Esophagus mucosa (tissue), 1 donor: ENCODE measurements around the gene CPEB4. TPM values are rescaled to one million over a fixed set of nuclear protein-coding genes. Genes with fewer than 3 reads are reported as not detected.

Experiments used
- ATAC-seq: fragments of 200-7000 bp; cut with Tn5 transposase; one replicate; pipeline ENCODE4 v1.9.1; 2020
- total RNA-seq: library from RNA; stranded (reverse); gene quantifications from one replicate; pipeline ENCODE4 v1.2.4, GENCODE V29; 2023
- donor health status: DM: yes; HTN: yes; CAD: no.

The CPEB4 gene
- total RNA-seq, 1 donor from 2014 or later: 38.5 TPM

DNA sequence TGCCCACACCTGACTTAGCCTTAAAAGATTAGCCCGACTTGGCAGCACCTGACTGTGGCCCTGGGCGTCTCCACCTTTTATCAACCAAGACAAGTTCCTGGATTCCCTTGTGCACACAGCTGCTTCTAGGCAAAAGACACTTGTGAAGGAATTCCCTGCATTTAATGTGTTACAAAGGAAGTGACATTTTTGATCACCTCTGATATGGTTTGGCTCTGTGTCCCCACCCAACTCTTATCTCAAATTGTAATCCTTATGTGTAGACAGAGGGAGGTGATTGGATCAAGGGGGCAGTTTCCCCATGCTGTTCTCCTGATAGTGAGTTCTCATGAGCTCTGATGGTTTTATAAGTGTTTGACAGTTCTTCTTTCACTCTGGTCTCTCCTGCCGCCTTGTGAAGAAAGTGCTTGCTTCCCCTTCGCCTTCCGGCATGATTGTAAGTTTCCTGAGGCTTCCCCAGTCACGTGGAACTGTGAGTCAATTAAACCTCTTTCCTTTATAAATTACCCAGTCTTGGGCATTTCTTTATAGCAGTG is 2.6 kb upstream of the CPEB4 start:
- no peak for ATAC-seq

- no peak for ATAC-seq
Measured at GRCh38 chr5:173886150-173886549, 2.0 kb upstream of the CPEB4 start.

- no peak for ATAC-seq
Measured at GRCh38 chr5:173888473-173889131, 453 bp downstream of the CPEB4 start.

DNA sequence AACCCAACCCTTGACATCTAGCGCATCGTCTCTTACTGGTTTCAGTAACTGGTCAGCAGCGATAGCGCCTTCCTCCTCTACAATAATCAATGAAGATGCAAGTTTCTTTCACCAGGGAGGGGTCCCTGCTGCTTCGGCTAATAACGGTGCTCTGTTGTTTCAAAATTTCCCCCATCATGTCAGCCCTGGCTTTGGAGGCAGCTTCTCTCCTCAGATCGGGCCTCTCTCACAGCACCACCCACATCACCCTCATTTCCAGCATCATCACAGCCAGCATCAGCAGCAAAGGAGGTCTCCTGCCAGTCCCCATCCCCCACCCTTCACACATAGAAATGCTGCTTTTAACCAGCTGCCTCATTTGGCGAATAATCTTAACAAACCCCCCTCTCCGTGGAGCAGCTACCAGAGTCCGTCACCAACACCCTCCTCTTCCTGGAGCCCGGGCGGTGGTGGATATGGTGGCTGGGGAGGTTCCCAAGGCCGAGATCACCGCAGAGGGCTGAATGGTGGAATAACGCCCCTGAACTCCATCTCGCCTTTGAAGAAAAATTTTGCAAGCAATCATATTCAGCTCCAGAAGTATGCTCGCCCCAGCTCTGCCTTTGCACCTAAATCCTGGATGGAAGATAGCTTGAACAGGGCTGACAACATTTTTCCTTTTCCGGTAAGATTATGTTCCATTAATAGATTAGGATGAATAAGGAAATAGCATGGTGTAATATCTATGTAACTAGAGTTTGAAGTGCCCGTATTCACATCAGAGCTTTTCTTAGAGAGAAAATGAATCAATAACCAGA is 2.2 kb downstream of the CPEB4 start:
- no peak for ATAC-seq

DNA sequence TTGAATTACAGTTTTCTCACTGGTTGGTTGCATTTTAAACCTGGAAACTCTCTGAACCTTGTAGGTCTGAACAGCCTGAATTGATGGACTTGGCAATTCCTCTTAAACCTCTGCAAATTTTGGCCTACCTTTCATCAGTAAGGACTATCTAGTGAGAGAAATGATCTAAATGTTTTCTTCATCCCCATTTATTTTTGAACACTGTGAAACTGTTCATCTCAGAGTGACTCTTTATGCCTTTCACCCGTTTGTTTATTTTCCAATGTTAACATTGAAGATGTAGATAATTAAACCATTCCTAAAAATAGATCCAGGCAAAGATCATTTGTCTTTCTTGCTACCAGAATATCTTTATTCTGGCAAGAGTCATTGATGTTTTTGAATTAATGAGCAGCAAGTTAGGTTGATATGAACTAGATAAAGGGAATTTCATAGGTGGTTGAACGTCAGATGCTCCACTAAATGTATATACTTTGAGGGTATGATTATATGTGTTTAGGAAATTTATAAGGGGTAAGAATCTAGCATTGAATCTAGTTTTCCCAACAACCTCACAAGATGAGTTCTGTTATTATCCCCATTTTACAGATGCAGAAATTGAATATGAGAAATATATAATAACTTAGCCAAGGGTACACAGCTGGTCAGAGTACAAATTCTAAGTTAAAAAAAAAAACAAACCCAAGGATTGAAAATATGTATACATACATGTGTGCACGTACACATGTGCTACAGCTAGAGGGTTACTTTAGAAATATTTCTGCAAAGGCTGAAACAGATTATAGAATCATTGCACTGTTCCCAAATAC is 3.4 kb downstream of the CPEB4 start:
- ATAC-seq: no peak

- no peak for ATAC-seq
Measured at GRCh38 chr5:173893192-173893561, 5.0 kb downstream of the CPEB4 start.

- ATAC-seq: peak; percentile 55
Measured at GRCh38 chr5:173895401-173896165, 7.4 kb downstream of the CPEB4 start.

- no peak for ATAC-seq
Measured at GRCh38 chr5:173896631-173897030, 8.5 kb downstream of the CPEB4 start.

GRCh38 chr5:173901705-173902104 is 13.6 kb downstream of the CPEB4 start:
- ATAC-seq: no peak

- no peak for ATAC-seq
Measured at GRCh38 chr5:173902334-173902733, 14.2 kb downstream of the CPEB4 start.

GRCh38 chr5:173902743-173903142 is 14.6 kb downstream of the CPEB4 start:
- no peak for ATAC-seq

GRCh38 chr5:173903396-173904140 is 15.4 kb downstream of the CPEB4 start:
- no peak for ATAC-seq

DNA sequence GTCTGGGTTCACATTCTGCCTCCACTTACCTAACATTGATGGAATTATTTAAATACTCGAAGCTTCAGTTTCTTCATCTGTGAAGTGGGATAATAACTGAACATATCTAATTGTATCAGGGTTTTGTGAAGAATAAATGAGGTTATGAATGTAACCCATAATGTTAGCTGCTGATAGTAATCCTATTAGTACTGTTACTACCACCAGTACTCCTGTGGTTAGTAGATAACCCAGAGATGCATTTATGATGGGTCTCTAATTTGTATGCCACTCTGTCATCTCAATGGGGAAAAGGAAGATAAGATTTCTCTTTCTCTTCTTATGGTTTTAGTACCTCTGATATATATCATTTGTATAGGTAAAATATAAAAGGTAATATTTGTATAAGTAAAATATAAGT is 16.0 kb downstream of the CPEB4 start:
- ATAC-seq: no peak

DNA sequence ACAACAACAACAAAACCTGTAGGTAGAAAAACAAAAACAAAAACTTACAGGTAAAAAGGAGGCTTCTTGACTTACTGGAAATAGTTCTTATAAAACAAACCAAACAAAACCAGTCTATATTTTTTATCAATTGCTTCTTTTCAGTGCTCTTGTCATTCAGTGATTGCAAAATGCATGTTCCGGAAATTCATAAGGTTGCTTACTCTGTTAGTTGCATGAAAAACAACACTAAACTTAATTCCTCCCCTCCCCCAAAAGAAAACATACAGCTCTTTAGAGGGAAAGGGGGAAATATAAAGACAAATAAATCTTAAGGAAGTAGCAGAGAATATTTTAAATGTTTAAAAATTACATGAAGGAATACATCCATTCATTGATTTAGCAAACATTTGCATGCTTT is 19.1 kb downstream of the CPEB4 start:
- ATAC-seq: no peak

DNA sequence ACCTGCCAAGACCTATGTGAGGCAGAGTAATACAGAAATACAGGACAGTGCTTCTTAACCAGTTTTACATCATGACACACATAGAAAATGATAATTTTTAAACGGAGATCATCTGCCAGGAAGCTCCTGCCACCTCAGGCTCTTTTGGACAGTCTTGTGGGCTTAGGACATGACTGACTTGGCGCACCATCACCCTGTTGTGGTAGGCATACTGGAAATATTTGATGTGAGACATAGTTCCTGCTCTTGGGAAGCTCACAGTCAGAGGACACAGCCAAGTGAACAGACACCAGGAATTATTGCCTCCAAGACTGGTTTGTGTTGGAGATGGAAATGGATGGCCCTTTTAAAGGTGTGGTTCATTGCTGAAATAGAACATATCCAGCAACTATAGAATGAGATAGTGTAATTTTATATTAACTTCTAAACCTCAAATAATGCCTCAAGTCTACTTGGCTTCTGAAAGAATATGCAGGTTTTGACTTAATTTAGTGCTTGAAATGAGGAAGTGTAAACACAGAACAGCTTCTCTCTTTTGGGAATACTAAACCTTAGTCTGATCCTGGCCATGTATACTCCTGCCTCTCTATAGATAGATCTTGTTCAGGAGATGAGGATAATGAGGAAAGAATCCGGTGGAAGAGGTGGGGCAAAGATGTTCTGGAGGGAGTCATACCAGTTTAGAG is 19.7 kb downstream of the CPEB4 start:
- no peak for ATAC-seq

DNA sequence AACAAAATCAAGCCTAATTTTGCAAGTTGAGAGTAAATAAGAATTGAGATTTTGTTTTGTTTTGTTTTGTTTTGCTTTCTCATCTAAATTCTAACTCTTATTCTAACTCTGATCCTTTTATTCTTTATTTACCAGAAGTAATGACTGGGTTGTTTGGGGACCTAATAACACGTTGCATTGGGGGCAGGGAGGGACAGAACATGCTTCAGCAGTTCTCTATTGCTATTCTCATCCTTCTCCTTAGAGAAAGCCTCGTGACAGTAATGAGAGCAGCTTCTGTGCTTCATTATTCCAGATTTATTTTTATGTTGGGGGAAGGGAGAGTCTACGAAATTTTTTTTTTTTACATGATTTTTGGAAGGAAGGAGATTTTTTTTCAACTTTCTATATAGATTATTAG is 21.1 kb downstream of the CPEB4 start:
- no peak for ATAC-seq

GRCh38 chr5:173910215-173910614 is 22.1 kb downstream of the CPEB4 start:
- no peak for ATAC-seq

- ATAC-seq: no peak
Measured at GRCh38 chr5:173911623-173912022, 23.5 kb downstream of the CPEB4 start.

- no peak for ATAC-seq
Measured at GRCh38 chr5:173913686-173914321, 25.7 kb downstream of the CPEB4 start.

- no peak for ATAC-seq
Measured at GRCh38 chr5:173915310-173916014, 27.3 kb downstream of the CPEB4 start.
